HG03280 (cell line): ENCODE measurements around the gene SIRPA.
"Not testable (repeated sequence)": the region's sequence is repeated elsewhere in the genome, so short reads cannot be mapped to it uniquely, and the experiment has no call there.

Source experiments
- ATAC-seq: cut with Tn5 transposase; IDR thresholded peaks from one replicate; pipeline ENCODE4 v1.9.1; 2021; ENCODE audit warnings: mild to moderate bottlenecking, moderate library complexity; ENCODE audit not compliant: unreplicated experiment

Gene SIRPA

DNA sequence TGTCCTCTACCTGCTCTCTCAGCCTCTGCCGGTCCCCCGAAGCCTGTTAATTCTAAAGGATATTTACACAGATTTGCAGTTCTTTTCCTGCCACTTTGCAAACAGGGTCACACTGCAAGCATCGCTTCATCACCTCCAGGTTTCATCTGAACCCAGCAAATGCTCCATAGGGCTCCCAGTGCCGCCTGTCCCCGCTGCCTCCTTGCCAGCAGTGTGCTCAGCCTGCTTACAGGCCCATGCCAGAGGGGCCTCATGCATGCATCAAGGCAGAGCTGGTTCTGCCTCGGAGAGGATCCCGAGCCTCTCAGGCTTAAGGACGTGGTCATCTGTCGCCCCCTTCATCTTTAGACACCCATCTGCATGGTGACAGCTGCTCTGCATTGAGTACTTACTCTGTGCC, 10.5 kb downstream of the SIRPA start:
- ATAC-seq = no peak

DNA sequence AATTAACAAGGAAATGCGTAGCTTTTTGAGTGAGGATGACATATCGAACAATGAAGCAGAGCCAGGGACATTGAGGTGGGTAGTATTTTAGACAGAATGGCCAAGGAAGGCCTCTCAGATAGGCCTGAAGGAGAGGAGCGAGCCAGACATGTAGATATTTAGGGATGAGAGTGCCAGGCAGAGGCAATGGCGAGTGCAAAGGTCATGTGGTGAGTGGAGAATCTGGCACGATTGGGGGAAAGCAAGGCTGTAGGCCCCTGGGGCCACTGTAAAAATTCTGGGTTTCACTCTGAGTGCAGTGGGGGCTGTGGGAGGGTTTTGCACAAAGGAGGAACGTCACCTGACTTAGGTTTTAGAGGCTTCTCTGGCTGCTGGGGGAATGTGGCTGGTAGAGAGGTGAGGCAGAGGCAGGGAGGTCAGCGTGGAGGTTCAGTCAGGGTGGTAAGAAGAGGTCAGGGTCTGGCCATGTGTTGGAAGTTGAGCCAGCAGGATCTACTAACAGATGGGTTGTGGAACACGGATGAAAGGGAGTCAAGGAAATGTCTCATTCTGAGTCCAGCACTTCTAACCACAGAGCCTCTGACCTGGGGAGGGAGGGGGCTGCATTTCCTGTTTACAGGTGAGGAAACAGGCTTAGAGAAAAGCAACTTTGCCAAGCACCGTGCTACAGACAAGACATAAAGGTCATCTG, 11.3 kb downstream of the SIRPA start:
- no peak for ATAC-seq

DNA sequence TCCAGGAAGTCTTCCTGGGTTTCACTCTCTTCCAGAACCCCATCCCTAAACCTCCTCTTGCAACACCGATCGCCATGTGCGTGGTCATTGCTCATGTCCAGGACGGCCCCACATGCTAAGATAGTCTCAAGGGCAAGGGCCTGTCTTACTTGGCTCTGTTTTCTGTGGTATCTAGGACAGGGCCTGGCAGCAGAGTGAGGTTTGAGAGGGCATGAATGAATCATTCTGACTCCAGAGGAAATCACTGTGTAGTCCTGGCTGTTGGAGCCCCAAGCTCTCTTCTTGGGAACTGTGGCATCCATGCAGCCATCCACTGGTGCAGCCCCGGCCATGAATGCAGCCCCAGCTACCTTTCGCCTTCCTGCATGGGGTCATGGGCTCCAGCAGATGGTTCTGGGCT, 12.4 kb downstream of the SIRPA start:
- ATAC-seq = no peak

DNA sequence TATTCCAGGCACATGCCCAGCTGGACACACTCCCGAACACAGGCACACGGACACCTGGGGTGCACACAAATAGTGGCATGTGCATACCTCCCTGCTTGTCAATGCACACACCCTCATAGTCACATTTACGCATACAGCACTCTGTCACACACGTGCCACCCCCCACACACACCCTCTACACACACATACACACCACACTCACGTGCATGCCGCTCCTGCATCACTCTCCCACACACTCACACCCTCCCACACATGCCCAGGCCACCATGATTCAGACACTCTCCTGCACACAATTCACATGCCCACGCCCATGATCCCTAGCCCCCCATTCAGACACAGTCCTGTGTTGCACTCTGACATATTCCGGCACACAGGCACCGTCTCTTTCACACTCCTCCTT, 13.0 kb downstream of the SIRPA start:
- ATAC-seq = no peak

DNA sequence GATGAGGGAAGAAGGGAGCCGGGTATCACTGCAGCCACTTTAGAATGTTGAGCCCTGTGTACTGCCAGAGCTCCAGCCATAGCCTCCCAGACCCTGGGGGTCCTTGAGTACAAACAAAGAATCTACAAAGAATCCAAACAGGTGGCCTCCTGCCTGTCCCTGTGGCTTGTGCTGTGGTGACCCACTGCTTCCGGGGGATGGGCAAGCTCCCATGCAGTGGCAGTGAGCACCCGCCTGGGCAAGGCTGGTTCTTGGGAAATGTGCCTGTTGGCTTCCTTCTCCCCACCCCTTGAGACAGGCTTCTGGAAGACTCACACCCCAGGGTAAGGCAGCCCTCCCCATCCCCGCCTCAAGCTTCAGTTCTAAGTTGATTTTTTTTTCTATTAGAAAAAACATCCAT, 13.9 kb downstream of the SIRPA start:
- no peak for ATAC-seq

DNA sequence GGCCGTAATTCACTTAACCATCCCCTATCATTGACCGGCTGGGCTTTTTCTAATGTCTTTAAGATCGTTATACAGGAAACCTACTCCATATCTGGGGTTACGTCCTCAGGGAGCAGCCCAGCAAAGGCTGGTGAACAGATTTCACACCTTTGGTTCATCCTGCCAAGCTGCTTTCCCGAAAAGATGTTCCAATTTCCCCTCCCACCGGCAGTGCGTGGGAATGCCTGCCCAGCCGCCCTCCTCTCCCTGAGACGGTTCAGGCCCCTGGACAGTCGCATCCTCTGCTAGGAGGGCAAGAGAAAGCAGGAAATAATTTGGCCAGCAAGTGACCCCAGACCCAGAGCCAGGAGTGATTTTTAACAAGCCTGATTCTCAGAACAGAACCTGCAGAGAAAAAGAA, 16.3 kb downstream of the SIRPA start:
- ATAC-seq = no peak

DNA sequence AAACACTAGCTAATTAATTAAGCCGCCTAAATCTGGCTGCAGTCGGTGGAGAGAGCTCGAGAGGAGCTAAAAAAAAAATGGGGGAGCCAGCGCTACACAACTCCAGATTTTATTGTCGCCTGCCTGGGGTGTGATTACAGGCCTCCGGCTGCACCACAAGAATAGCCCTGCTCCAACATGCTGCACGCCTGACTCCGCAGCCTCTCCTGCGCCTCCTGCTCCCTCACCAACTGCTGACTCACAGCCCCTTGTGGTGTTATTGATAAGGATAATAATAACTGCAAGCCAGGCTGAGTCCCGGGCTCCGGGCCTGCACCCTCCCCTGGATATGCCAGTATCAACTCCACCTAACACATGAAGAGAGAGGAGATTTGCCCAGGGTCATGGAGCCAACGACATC, 16.8 kb downstream of the SIRPA start:
- ATAC-seq = no peak

DNA sequence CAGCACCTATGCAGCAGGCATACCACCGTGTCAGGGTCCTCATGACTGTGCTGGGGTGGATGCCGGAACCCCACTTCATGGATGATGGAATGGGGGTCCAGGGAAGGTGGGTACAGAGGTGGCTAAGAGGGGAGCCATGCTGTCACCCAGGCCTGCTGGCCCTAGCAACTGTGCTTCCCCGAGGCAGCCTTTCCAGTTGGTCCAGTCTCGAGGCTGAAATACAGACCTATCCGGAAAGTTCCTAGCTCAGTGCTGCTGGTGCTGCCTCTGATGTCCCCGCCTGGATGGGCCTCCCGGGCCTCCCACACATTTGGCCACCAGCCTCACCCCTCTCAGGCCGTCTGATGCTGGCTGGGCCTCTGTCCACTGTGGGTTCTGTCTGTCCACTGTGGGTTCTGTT, 17.4 kb downstream of the SIRPA start:
- no peak for ATAC-seq

DNA sequence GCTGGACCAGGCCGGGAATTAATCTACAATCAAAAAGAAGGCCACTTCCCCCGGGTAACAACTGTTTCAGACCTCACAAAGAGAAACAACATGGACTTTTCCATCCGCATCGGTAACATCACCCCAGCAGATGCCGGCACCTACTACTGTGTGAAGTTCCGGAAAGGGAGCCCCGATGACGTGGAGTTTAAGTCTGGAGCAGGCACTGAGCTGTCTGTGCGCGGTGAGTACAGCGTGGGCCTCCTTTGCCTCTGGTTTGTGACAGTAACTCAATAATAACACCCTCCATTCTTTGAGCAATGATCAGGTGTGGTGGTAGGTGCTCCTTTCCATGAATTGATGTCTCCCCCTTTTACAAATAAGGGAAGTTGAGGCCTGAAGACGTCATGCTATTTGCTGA, 20.0 kb downstream of the SIRPA start:
- ATAC-seq = not testable (repeated sequence)

DNA sequence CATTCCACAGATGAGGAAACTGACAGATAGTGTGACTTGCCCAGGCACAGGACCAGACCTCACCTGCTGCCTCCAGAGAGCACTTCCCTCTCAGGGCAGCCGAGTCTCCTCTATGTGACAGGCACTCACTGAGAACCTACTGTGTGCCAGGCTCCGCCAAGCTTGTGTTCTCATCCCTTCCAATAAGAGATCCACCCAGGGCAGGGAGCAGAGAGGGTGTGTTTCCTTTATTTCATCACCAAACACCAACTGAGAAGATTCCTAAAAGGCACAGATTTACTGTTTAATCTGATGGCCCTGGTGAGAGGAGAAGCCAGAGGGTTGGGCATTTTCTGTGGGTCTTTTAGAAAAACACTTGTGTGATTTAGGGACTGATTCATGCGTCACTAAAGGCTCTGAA, 20.5 kb downstream of the SIRPA start:
- ATAC-seq = no peak

DNA sequence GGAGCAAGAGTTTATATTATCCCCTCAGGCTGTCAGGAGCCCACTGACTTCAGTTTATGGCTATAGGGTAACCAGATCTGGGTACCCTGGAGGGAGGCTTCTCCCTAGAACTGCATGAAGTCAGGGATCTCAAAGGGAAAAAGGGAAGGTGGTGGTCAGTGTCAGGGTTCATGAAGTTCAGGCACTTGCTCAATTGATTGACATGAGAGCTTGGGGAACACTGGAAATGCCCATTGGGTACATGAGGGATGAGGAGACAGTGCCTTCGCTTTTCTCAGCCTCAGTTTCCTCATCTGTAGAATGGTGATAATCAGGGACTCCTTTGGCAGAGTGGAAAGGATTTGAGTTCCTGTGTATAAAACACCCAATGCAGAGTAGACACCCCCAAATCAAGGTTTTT, 22.6 kb downstream of the SIRPA start:
- no peak for ATAC-seq

DNA sequence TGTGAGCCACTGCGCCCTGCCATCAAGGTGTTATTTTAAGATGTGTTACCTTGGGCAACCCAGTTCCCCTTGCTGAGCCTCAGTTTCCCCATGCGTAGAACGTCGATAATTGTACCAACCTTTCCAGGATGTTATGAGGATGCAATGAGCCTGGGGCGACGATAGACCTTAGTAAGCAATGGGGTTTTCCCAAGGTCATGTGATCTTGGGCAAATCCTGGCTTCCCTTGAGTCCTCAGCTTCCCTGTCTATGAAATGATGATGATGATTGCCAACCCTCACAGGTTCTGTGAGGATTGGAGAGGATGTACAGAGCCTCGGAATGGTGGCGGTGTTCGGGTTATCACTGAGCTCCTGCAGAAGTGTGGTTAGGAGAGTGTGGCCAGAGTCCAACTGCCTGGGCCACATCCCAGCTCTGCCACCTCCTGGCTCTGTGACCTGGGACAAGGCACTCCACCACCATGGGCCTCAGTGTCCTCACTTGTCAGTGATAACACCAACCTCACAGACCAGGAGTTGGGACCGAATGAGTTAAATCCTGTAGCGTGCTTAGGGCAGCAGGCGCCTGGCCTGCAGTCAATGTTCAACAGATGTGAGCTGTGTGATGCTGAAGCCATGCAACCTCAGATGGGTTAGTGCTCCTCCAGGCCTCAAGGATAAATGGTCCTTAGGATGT, 23.4 kb downstream of the SIRPA start:
- ATAC-seq = no peak

DNA sequence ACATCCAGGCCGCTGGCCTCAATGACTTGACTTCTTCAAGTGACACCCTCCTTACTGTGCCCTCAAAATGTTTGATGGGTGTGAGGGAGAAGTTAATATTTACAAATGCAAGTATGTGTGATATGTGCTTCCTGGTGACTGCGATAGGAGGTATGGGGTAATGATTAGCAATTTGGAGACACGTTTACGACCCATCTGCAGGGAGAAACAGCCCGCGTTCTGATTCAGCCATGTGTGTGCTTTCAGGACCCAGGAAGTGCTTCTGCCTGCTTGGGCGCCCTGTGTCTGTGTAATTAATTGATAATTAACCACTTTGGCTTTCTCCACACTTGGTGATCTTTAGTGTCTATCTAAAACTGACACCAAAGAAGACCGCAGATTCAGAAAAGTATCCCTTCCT, 25.0 kb downstream of the SIRPA start:
- ATAC-seq = no peak

DNA sequence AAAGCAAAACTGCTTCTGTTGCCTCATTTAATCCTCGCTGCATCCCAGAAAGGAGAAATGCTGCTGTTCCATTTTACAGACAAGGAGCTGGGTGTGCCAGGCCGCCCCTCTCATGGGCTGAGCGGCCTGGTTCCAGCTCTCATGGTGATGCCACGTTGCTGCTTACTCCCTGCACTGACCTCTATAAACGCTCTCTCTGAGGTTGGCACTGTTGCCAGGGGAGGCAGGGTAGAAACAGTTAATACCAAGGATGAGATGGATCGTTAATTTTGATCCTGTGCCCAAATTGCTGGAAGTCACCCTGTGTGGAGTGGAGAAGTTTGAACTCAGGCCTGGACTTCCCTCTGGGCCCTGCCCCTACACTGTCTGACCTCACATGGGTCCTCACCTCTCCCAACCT, 25.6 kb downstream of the SIRPA start:
- no peak for ATAC-seq

DNA sequence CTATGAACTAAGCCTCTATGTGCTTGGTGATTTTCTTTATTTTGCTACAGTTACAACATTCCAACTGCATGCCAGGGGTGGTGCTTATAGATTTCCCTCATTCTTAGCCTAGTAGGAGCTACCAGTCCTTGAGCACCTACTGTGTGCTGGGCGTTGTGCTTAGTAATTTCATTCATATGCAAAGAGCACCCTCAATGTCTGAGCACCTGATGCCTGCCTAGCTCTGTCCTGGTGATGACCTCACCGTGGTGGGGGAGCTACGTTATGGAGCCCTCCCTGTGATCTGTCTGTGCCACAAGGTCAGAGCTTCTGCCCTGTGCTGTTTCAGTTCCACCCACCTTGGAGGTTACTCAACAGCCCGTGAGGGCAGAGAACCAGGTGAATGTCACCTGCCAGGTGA, 26.8 kb downstream of the SIRPA start:
- ATAC-seq = not testable (repeated sequence)

DNA sequence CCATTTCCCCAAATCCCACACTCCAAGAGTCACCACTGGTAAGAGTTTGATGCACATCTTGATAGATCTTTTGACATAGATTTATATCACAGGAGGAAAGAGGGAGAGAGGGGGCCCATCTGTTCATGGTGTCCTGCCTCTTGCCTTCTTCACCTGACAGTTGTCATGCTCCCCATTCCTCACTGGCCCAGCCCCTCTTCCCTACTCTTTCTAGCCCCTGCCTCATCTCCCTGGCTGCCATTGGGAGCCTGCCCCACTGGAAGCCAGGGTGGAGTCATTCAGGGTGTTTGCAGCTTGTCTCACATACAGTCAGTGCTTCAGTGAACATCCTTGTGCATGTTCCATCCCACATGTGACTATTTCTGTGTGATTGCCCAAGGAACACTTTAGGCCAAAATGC, 27.6 kb downstream of the SIRPA start:
- no peak for ATAC-seq

DNA sequence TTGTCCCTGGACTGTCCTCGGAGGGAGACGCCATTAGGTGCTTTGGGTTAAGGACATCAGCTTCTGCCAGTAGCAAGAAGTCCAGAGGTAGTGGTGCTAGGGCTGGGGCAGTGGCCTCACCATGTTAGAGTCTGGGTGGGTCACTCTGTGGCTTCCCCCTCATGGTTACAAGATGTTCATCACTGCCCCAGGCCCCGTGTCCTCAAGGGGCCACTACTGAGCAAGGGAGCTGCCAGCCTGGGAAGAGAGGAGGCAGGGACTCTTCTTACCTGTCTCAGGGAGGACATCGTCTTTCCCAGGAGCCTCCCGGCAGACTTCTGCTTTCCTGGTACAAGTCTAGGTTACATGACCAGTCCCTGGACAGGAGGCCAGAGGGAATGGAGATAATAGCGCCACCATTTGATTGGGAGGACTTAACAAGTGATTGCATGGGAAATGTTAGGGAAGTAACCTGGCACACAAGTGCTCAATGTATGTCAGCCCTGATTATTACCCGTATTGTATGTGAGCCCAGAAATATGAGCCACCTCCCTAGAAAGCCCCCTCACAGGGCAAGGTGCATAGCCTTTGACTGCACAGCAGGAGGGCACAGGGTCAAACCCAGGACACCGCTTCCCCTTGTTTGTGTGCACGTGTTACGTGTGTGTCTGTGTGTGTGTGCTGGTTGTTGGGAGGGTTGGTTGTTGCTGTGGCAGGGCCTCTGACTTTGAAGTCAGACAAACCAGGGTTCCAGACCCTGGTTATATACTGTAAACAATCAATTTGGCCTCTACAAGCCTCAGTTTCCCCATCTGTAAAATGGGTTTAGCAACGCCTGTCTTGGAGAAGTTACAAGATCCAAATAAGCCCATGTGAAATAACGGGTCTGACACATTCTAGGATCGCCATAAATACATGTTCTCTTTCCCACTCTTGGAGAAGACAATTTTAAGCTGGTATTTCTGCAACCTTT, 30.0 kb downstream of the SIRPA start:
- ATAC-seq = no peak

DNA sequence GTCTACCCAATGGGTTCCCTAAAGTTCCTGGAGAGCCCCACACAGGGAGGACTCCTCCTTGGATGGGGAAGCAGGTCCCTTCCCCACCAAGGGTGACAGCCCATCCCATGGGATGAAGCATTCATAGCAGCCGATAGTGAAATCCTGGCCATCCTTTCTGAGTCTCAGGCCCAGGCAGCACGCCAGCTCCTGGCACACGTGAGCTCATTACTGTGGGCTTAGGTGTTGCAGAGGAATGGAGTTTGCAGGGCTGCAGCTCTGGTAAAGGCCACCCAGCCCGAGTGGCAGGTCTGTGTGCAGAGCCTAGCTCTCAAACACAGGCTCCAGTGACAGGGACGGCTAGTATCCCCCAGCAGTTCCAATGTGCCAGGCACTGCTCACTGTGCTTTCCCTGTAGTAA, 31.0 kb downstream of the SIRPA start:
- ATAC-seq = no peak

DNA sequence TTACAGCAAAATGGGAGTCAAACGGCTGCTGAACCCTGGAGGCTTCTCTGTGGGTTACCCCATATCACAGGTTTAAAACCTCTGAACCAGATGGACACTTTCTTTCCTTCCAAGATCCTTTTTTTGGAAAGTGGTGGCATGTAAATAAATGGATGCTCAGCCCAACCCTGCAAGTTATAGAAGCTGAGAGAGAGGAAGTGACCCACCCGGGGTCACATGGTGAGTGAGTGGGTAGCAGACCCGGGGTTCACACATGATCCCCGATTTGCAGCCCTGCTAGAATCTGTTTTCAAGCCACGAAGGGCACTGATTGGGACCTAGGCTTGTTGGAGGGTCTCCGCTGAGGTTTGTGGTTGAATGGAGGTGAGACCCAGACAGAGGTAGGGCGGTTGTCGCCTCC, 32.0 kb downstream of the SIRPA start:
- ATAC-seq = no peak

DNA sequence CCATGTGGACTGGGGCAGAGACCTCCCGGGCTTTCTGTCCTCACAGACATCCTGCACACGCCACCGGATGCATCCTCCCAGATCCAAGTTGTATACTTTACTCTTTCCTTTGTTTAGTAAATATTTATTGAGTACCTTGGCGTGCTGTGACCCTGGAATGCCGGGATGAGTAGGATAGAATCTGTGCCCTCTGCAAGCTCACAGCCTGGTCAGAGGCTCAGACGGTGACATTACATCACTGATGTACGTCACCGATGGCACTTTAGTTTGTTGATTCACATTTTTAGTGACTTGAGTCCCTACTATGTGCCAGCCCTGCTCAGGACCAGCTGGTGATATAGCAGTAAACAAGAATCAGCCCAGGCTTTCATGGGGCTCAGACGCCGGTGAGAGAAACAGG, 32.9 kb downstream of the SIRPA start:
- no peak for ATAC-seq

DNA sequence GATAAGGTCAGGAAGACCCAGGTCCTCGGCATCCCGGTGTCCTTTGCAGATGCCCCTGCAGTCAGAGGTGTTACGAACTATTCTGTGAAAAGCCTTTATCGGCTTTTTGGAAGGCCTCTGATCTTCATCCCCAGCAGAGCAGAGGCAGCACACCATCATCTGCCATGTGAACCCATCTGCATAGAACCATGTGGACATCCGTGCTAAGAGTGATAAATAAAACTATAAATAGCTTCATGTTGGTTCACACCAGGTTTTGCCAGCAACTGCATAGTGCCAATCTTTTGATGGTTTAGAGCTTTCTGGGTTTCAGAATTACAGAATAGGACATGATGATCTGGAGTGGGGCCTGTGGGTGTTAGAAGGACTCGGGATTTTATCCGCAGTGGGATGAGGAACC, 33.6 kb downstream of the SIRPA start:
- no peak for ATAC-seq

DNA sequence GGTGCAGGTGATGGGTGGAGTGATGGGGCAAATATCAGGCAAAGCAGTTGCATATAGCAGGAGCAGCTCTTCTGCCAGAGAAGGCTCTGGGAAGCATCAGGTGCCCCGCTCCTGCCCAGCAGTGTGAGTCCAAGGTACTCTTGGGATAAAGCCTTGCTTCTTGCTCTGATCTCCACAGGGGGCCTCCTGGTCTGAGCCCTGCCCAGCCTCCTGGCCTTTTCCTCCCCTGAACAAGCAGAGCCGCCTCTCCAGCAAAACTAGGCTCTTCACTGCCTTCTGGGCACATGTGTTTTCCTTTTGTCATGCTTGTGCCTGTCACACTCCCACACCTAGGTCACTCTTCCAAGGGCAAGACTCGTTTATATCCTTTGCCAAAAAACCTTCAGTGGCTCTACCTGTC, 34.3 kb downstream of the SIRPA start:
- ATAC-seq = no peak
